ENCODE data around the gene DBN1. TPM values are rescaled to one million over a fixed set of nuclear protein-coding genes. Genes with fewer than 3 reads are reported as not detected.

Gene DBN1
- polyA plus RNA-seq, 1 donor (not counting 4 experiments of a cell fraction or from before 2014, with no cell fraction given): 59.4 TPM

GRCh38 chr5:177456591-177456964 is 16.9 kb downstream of the DBN1 start:
- H3K27ac ChIP-seq (ENCODE audit: control insufficient read depth, insufficient read depth, low read length): no peak overlapping the region
- no peak overlapping the region for H3K4me2 ChIP-seq (ENCODE audit: control insufficient read depth, extremely low read depth, insufficient read depth, low read depth, low read length)
- H3K9ac ChIP-seq (ENCODE audit: control insufficient read depth, extremely low read depth, insufficient read depth, low read length): no peak overlapping the region
- H3K9me3 ChIP-seq (ENCODE audit: control insufficient read depth, low read depth, low read length): no peaks in the 10 kb centered on the region
- TF ChIP-seq CTCF (optimal IDR thresholded peaks at IDR 0.05 in 1 of 3, IDR thresholded peaks at IDR 0.05 in 1 of 3, conservative IDR thresholded peaks at IDR 0.05 in 1 of 3; ENCODE audit: extremely low read depth in 1 of 3, insufficient read depth in 2 of 3, low read length in 3 of 3): no peak
- TF ChIP-seq EZH2 (IDR thresholded peaks at IDR 0.05; ENCODE audit: low read length): no peak
- H4K20me1 ChIP-seq (ENCODE audit: control insufficient read depth, extremely low read depth, insufficient read depth, low read length): peaks cover 5% of the 10 kb centered on the region
- H3K4me1 ChIP-seq (ENCODE audit: control insufficient read depth, extremely low read depth, insufficient read depth, low read length): peaks cover 15% of the 10 kb centered on the region
- H3K36me3 ChIP-seq (ENCODE audit: control insufficient read depth in 2 of 2, extremely low read depth in 1 of 2, insufficient read depth in 2 of 2, low read length in 2 of 2): peaks cover 13 to 15% of the 10 kb centered on the region in 2 experiments
- dilution Hi-C loops (cut with MboI; ENCODE audit: extremely low pct_ligation_motif_present, low sequenced_read_pairs): no loop called here
- H2AFZ ChIP-seq (ENCODE audit: control insufficient read depth, low read length): no peak overlapping the region
- no peaks in the 10 kb centered on the region for H3K27me3 ChIP-seq (ENCODE audit: control insufficient read depth, extremely low read depth, insufficient read depth, low read length)
- DNase-seq (ENCODE audit: low read depth, low spot score) (no peak), FAIRE-seq (no peak)
- no peak overlapping the region for H3K4me3 ChIP-seq (ENCODE audit: control insufficient read depth in 2 of 3, extremely low read depth in 1 of 3, insufficient read depth in 2 of 3, low read depth in 1 of 3, low read length in 3 of 3)
- no peaks in the 10 kb centered on the region for H3K9me1 ChIP-seq (ENCODE audit: control insufficient read depth, extremely low read depth, insufficient read depth, low read length)
- no peaks in the 10 kb centered on the region for H3K79me2 ChIP-seq (ENCODE audit: control insufficient read depth, insufficient read depth, low read length)

- H3K9ac ChIP-seq (ENCODE audit: control insufficient read depth, extremely low read depth, insufficient read depth, low read length): no peak overlapping the region
- TF ChIP-seq EZH2 (IDR thresholded peaks at IDR 0.05; ENCODE audit: low read length) (no peak), CTCF (optimal IDR thresholded peaks at IDR 0.05 in 1 of 3, IDR thresholded peaks at IDR 0.05 in 1 of 3, conservative IDR thresholded peaks at IDR 0.05 in 1 of 3; ENCODE audit: extremely low read depth in 1 of 3, insufficient read depth in 2 of 3, low read length in 3 of 3) (peak in 2 of 3 experiments; percentile 65 to 96)
- peak overlapping the region; percentile 30 to 62 (median 57) for H3K4me3 ChIP-seq (ENCODE audit: control insufficient read depth in 2 of 3, extremely low read depth in 1 of 3, insufficient read depth in 2 of 3, low read depth in 1 of 3, low read length in 3 of 3)
- dilution Hi-C loops (cut with MboI; ENCODE audit: extremely low pct_ligation_motif_present, low sequenced_read_pairs): no loop called here
- FAIRE-seq (peak; percentile 73), DNase-seq (ENCODE audit: low read depth, low spot score) (no peak)
- H3K27me3 ChIP-seq (ENCODE audit: control insufficient read depth, extremely low read depth, insufficient read depth, low read length): no peaks in the 10 kb centered on the region
- peaks cover 13 to 15% of the 10 kb centered on the region in 2 experiments for H3K36me3 ChIP-seq (ENCODE audit: control insufficient read depth in 2 of 2, extremely low read depth in 1 of 2, insufficient read depth in 2 of 2, low read length in 2 of 2)
- H3K9me3 ChIP-seq (ENCODE audit: control insufficient read depth, low read depth, low read length): no peaks in the 10 kb centered on the region
- no peak overlapping the region for H2AFZ ChIP-seq (ENCODE audit: control insufficient read depth, low read length)
- peak overlapping the region; percentile 85 for H3K4me2 ChIP-seq (ENCODE audit: control insufficient read depth, extremely low read depth, insufficient read depth, low read depth, low read length)
- H3K79me2 ChIP-seq (ENCODE audit: control insufficient read depth, insufficient read depth, low read length): no peaks in the 10 kb centered on the region
- no peak overlapping the region for H3K27ac ChIP-seq (ENCODE audit: control insufficient read depth, insufficient read depth, low read length)
- H3K4me1 ChIP-seq (ENCODE audit: control insufficient read depth, extremely low read depth, insufficient read depth, low read length): peaks cover 15% of the 10 kb centered on the region
- H4K20me1 ChIP-seq (ENCODE audit: control insufficient read depth, extremely low read depth, insufficient read depth, low read length): peaks cover 5% of the 10 kb centered on the region
- H3K9me1 ChIP-seq (ENCODE audit: control insufficient read depth, extremely low read depth, insufficient read depth, low read length): no peaks in the 10 kb centered on the region
Measured at GRCh38 chr5:177455661-177456590, 17.5 kb downstream of the DBN1 start.
